ENCODE data around the gene ETV4.

GRCh38 chr17:43573579-43574321, 27.6 kb upstream of the ETV4 start:
- TF ChIP-seq CTCF (IDR thresholded peaks at IDR 0.05 in 4 of 5, conservative IDR thresholded peaks at IDR 0.05 in 1 of 5) (no peak), POLR2A (IDR thresholded peaks at IDR 0.05) (no peak)
